PC-9 (cell line): ENCODE measurements around the gene IFT22. TPM values are rescaled to one million over a fixed set of nuclear protein-coding genes. Genes with fewer than 3 reads are reported as not detected.
"Not testable (repeated sequence)": the region's sequence is repeated elsewhere in the genome, so short reads cannot be mapped to it uniquely, and the experiment has no call there.

Source experiments
- BruUV-seq: library from RNA; stranded (reverse); fragments of 400-500 nt; replicated peaks from 2 replicates; lab custom pipeline; 2021; lab: Mats Ljungman, UMichigan
- CTCF ChIA-PET: fragments of 300-600 bp; sonication (Branson Sonifier 250); formaldehyde crosslinking; loops from one replicate; lab custom pipeline; 2022; ENCODE audit warnings: antibody characterized with exemption; lab: Charles Lee
- POLR2A ChIA-PET: fragments of 300-600 bp; sonication (Branson Sonifier 250); formaldehyde crosslinking; loops from one replicate; lab custom pipeline; 2022; ENCODE audit warnings: antibody characterized with exemption; ENCODE audit not compliant: unreplicated experiment; lab: Charles Lee
- DNase-seq, 2 experiments: peaks; one replicate each; pipeline versions ENCODE4 v3.0.0 to v3.0.0-alpha.2; 2015 to 2022; ENCODE audit warnings: mixed read lengths in 1 of 2
- H2AFZ ChIP-seq: fragments of 200-600 bp; sonication (generic); 2 replicates; pipeline ENCODE4 v1.8.1; 2017; ENCODE audit warnings: antibody characterized with exemption
- H3F3A ChIP-seq: fragments of 200-600 bp; sonication (generic); 2 replicates; pipeline ENCODE4 v1.8.1; 2017; ENCODE audit warnings: antibody characterized with exemption, mild to moderate bottlenecking, low read depth; ENCODE audit not compliant: insufficient read depth
- H3K27ac ChIP-seq: fragments of 200-600 bp; sonication (generic); 2 replicates; pipeline ENCODE4 v1.6.1; 2016; ENCODE audit warnings: mixed run types
- H3K27me3 ChIP-seq: fragments of 200-600 bp; sonication (generic); 2 replicates; pipeline ENCODE4 v1.6.1; 2016; ENCODE audit warnings: low read depth, mixed run types; ENCODE audit not compliant: insufficient read depth
- H3K36me3 ChIP-seq: fragments of 200-600 bp; sonication (generic); 2 replicates; pipeline ENCODE4 v1.6.1; 2016; ENCODE audit warnings: low read depth, mixed run types
- H3K4me1 ChIP-seq: fragments of 200-600 bp; sonication (generic); replicated peaks from 2 replicates; pipeline ENCODE4 v1.6.1; 2016; ENCODE audit warnings: mixed run types; ENCODE audit not compliant: insufficient read depth
- H3K4me2 ChIP-seq: fragments of 200-600 bp; sonication (generic); 2 replicates; pipeline ENCODE4 v1.6.1; 2017; ENCODE audit warnings: mixed run types
- H3K4me3 ChIP-seq: fragments of 200-600 bp; sonication (generic); 2 replicates; pipeline ENCODE4 v1.6.1; 2016; ENCODE audit warnings: mixed run types
- H3K79me2 ChIP-seq: fragments of 200-600 bp; sonication (generic); 2 replicates; pipeline ENCODE4 v1.6.1; 2017; ENCODE audit warnings: low read depth, mixed run types
- H3K9me2 ChIP-seq: fragments of 200-600 bp; sonication (generic); 2 replicates; pipeline ENCODE4 v1.8.1; 2017; ENCODE audit warnings: mild to moderate bottlenecking; ENCODE audit not compliant: insufficient read depth
- H3K9me3 ChIP-seq: fragments of 200-600 bp; sonication (generic); 2 replicates; pipeline ENCODE4 v1.8.1; 2016; ENCODE audit warnings: low read depth; ENCODE audit not compliant: insufficient read depth
- H4K20me1 ChIP-seq: fragments of 200-600 bp; sonication (generic); 2 replicates; pipeline ENCODE4 v1.8.1; 2017; ENCODE audit not compliant: insufficient read depth
- CTCF ChIP-seq: fragments of 200-600 bp; sonication (generic); conservative IDR thresholded peaks from 2 replicates; pipeline ENCODE4 v1.6.1; 2017; ENCODE audit warnings: mixed run types, antibody characterized with exemption, mild to moderate bottlenecking, moderate library complexity
- EZH2 ChIP-seq: fragments of 200-600 bp; sonication (generic); IDR thresholded peaks from 2 replicates; pipeline ENCODE4 v1.8.0; 2017; ENCODE audit warnings: antibody characterized with exemption, low read depth
- intact Hi-C: fragments of 100-400 bp; cut with micrococcal nuclease; formaldehyde crosslinking; loops from one replicate; pipeline ENCODE4 v1.10.0; 2022; ENCODE audit not compliant: unreplicated experiment
- total RNA-seq: library from RNA; stranded (reverse); gene quantifications from 2 replicates; pipeline ENCODE4 v1.2.3, GENCODE V29; 2021

IFT22 gene
- total RNA-seq, 1 experiment from 2014 or later = 53.0 TPM

GRCh38 chr7:101271021-101271420, 50.6 kb downstream of the IFT22 start:
- no peaks in the 10 kb centered on the region for H3F3A ChIP-seq
- H3K27ac ChIP-seq = no peak overlapping the region
- peaks cover 36% of the 10 kb centered on the region for H3K27me3 ChIP-seq
- H4K20me1 ChIP-seq = no peaks in the 10 kb centered on the region
- H3K9me3 ChIP-seq = no peaks in the 10 kb centered on the region
- ChIA-PET CTCF (no interaction called here), POLR2A (no interaction called here)
- no peaks in the 10 kb centered on the region for H3K9me2 ChIP-seq
- H3K4me2 ChIP-seq = no peak overlapping the region
- TF ChIP-seq EZH2 = no peak
- no peak for TF ChIP-seq CTCF
- H2AFZ ChIP-seq = no peak overlapping the region
- DNase-seq = no peak
- H3K79me2 ChIP-seq = no peaks in the 10 kb centered on the region
- no TSS peak for BruUV-seq
- H3K4me3 ChIP-seq = no peak overlapping the region
- no peaks in the 10 kb centered on the region for H3K36me3 ChIP-seq
- H3K4me1 ChIP-seq = no peaks in the 10 kb centered on the region
- intact Hi-C loops = no loop called here

GRCh38 chr7:101269664-101270063, 51.9 kb downstream of the IFT22 start:
- no peak overlapping the region for H2AFZ ChIP-seq
- TF ChIP-seq CTCF (no peak), EZH2 (no peak)
- H3K9me3 ChIP-seq = no peaks in the 10 kb centered on the region
- no peaks in the 10 kb centered on the region for H3K79me2 ChIP-seq
- no peaks in the 10 kb centered on the region for H3K36me3 ChIP-seq
- no peaks in the 10 kb centered on the region for H3K4me1 ChIP-seq
- no peak overlapping the region for H3K27ac ChIP-seq
- CTCF ChIA-PET = no interaction called here
- H3K4me3 ChIP-seq = no peak overlapping the region
- H3K27me3 ChIP-seq = peaks cover 27% of the 10 kb centered on the region
- H3K9me2 ChIP-seq = no peaks in the 10 kb centered on the region
- H4K20me1 ChIP-seq = no peaks in the 10 kb centered on the region
- BruUV-seq = no TSS peak
- no peaks in the 10 kb centered on the region for H3F3A ChIP-seq
- POLR2A ChIA-PET = no interaction called here
- intact Hi-C loops = no loop called here
- no peak for DNase-seq
- H3K4me2 ChIP-seq = no peak overlapping the region

DNA sequence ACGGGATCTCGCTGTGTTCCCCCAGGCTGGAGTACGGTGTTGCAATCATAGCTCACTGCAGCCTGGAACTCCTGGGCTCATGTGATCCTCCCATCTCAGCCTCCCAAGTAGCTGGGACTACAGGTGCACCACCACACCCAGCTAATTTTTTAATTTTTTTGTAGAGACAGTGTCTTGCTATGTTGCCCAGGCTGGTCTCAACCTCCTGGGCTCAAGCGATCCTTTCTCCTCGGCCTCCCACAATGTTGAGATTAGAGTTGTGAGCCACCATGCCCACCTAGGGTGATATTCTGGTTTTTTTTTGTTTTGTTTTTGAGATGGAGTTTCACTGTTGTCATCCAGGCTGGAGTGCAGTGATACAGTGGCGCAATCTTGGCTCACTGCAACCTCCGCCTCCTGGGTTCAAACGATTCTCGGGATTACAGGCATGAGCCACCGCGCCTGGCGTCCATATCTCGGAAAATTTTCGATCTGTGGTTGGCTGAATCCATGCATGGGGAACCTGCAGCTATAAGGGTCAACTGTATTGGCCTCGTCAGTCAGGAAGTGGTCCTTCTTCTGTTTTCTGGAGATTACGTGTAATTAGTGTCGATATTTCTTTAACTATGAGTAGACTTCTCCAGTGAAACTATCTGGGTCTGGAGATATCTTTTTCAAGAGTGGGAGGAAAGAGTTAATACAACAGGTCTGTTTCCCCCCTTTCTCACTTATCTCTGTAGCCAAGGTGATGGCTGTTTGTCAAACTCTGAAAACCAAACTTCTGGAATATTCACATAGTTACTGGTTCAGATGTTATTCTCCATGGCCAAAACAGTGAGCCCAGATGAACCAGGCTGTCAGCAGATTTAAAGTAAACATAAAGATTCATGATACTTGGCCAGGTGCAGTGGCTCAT, 55.7 kb downstream of the IFT22 start:
- no peak overlapping the region for H2AFZ ChIP-seq
- H3K27me3 ChIP-seq = 0 out of 2 replicates have a peak, but pooled peaks cover 3% of the 10 kb centered on the region
- H3K4me2 ChIP-seq = no peak overlapping the region
- no peaks in the 10 kb centered on the region for H3K9me3 ChIP-seq
- H3K9me2 ChIP-seq = no peaks in the 10 kb centered on the region
- H3K4me3 ChIP-seq = no peak overlapping the region
- ChIA-PET POLR2A (no interaction called here), CTCF (no interaction called here)
- H3F3A ChIP-seq = no peaks in the 10 kb centered on the region
- no peak for TF ChIP-seq EZH2
- no peak for TF ChIP-seq CTCF
- H4K20me1 ChIP-seq = no peaks in the 10 kb centered on the region
- BruUV-seq = no TSS peak
- intact Hi-C loops = no loop called here
- H3K36me3 ChIP-seq = no peaks in the 10 kb centered on the region
- DNase-seq = no peak
- no peak overlapping the region for H3K27ac ChIP-seq
- H3K4me1 ChIP-seq = no peaks in the 10 kb centered on the region
- H3K79me2 ChIP-seq = no peaks in the 10 kb centered on the region

GRCh38 chr7:101264102-101264706, 57.4 kb downstream of the IFT22 start:
- H3K9me2 ChIP-seq, BruUV-seq, H3K36me3 ChIP-seq, H3K27me3 ChIP-seq, H2AFZ ChIP-seq, DNase-seq, H4K20me1 ChIP-seq, H3K4me2 ChIP-seq, H3K4me1 ChIP-seq, H3K79me2 ChIP-seq, H3K27ac ChIP-seq, H3K4me3 ChIP-seq, H3F3A ChIP-seq, intact Hi-C loops, H3K9me3 ChIP-seq: not testable (repeated sequence)
- POLR2A ChIA-PET = interaction anchor here (0.6 kb wide), 1 partner anchor 463 kb away, joined by 3 read pairs; no protein-coding TSS in a partner anchor
- CTCF ChIA-PET = interaction anchor here (0.7 kb wide), 1 partner anchor 161 kb away, joined by 4 read pairs; no protein-coding TSS in a partner anchor
